ENCODE data around the gene XXYLT1.

- TF ChIP-seq CTCF (IDR thresholded peaks at IDR 0.05) (no peak), EZH2 (IDR thresholded peaks at IDR 0.05) (no peak)
These were observed 157.9 kb downstream of the XXYLT1 start for GRCh38 chr3:195113048-195113447.
